Bronchial epithelial cell (primary cell): ENCODE measurements around the gene HDAC6. TPM values are rescaled to one million over a fixed set of nuclear protein-coding genes. Genes with fewer than 3 reads are reported as not detected.
"Not testable (repeated sequence)": the region's sequence is repeated elsewhere in the genome, so short reads cannot be mapped to it uniquely, and the experiment has no call there.

Source experiments
- DNase-seq: peaks from one replicate; pipeline ENCODE4 v3.0.0-alpha.2; 2010; ENCODE audit warnings: low read depth
- FAIRE-seq: peaks from 2 replicates; lab custom pipeline; 2011; peaks lifted over from hg19 to GRCh38; lab: Jason Lieb, UNC
- H3K27me3 ChIP-seq: 2 replicates; pipeline ENCODE4 v1.5.1; 2011; ENCODE audit warnings: low read length; ENCODE audit not compliant: control insufficient read depth, insufficient read depth
- H3K36me3 ChIP-seq: 2 replicates; pipeline ENCODE4 v1.5.1; 2011; ENCODE audit warnings: low read length; ENCODE audit not compliant: control insufficient read depth, insufficient read depth
- H3K4me3 ChIP-seq: 2 replicates; pipeline ENCODE4 v1.5.1; 2011; ENCODE audit warnings: mild to moderate bottlenecking, low read depth, low read length, control low read depth
- CTCF ChIP-seq: IDR thresholded peaks from 2 replicates; pipeline ENCODE4 v1.5.1; 2011; ENCODE audit warnings: mild to moderate bottlenecking, moderate library complexity, low read length, control low read depth, inconsistent platforms; ENCODE audit not compliant: insufficient read depth, severe bottlenecking
- total RNA-seq: library from RNA; depleted of rRNA; stranded (reverse); fragments of >200 nt; gene quantifications from 2 replicates; pipeline ENCODE4 v1.2.1, GENCODE V29; 2014

Gene HDAC6
- total RNA-seq, 1 donor from 2014 or later = 33.2 TPM

- Histone ChIP-seq H3K27me3 (no peaks in the 10 kb centered on the region), H3K4me3 (no peak overlapping the region), H3K36me3 (no peaks in the 10 kb centered on the region)
- FAIRE-seq = no peak
- peak; percentile 39 for TF ChIP-seq CTCF
- DNase-seq = peak; percentile 11
These were observed 53.0 kb downstream of the HDAC6 start for GRCh38 chrX:48854898-48855297.

- FAIRE-seq (no peak), DNase-seq (peak; percentile 58)
- Histone ChIP-seq H3K4me3 (no peak overlapping the region), H3K36me3 (no peaks in the 10 kb centered on the region), H3K27me3 (no peaks in the 10 kb centered on the region)
- no peak for TF ChIP-seq CTCF
These were observed 62.3 kb downstream of the HDAC6 start for GRCh38 chrX:48864210-48864609.

- not testable (repeated sequence) for H3K36me3 ChIP-seq, H3K4me3 ChIP-seq, FAIRE-seq, H3K27me3 ChIP-seq, DNase-seq
These were observed 70.2 kb downstream of the HDAC6 start for GRCh38 chrX:48872017-48872416.

Other genes starting within 250 kb of the HDAC6 start
- gene RBM3, start 227.6 kb upstream of the HDAC6 start, total RNA-seq = 163 and 177 TPM in 2 replicates
- 121 and 164 TPM in 2 replicates for gene WDR13, start 204.6 kb upstream of the HDAC6 start, total RNA-seq
- not detected in 2 replicates for gene WAS, start 118.3 kb upstream of the HDAC6 start, total RNA-seq
- 1.2 and 1.3 TPM in 2 replicates for gene SUV39H1, start 105.3 kb upstream of the HDAC6 start, total RNA-seq
- not detected in 2 replicates for gene GLOD5, start 40.3 kb upstream of the HDAC6 start, total RNA-seq
- not detected in 2 replicates for gene GATA1, start 15.5 kb upstream of the HDAC6 start, total RNA-seq
- not detected in 2 replicates for gene ERAS, start 24.4 kb downstream of the HDAC6 start, total RNA-seq
- gene PCSK1N, start 33.5 kb downstream of the HDAC6 start, total RNA-seq = 0.26 and 0.51 TPM in 2 replicates
- 28.2 and 35.2 TPM in 2 replicates for gene TIMM17B, start 95.7 kb downstream of the HDAC6 start, total RNA-seq
- 101 and 108 TPM in 2 replicates for gene PQBP1, start 95.9 kb downstream of the HDAC6 start, total RNA-seq
- 19.3 and 21.9 TPM in 2 replicates for gene SLC35A2, start 109.6 kb downstream of the HDAC6 start, total RNA-seq
- gene PIM2, start 117.0 kb downstream of the HDAC6 start, total RNA-seq = 3.2 and 6.8 TPM in 2 replicates
- 18.4 and 23.0 TPM in 2 replicates for gene OTUD5, start 155.5 kb downstream of the HDAC6 start, total RNA-seq
- gene KCND1, start 169.8 kb downstream of the HDAC6 start, total RNA-seq = 0.26 and 0.64 TPM in 2 replicates
- 24.5 and 35.8 TPM in 2 replicates for gene GRIPAP1, start 200.2 kb downstream of the HDAC6 start, total RNA-seq
- 8.7 and 14.8 TPM in 2 replicates for gene TFE3, start 241.3 kb downstream of the HDAC6 start, total RNA-seq